Lower lobe of right lung (tissue), 2 donors: ENCODE results near the gene RC3H2. TPM values are rescaled to one million over a fixed set of nuclear protein-coding genes. Genes with fewer than 3 reads are reported as not detected.
"Not testable (repeated sequence)": the region's sequence is repeated elsewhere in the genome, so short reads cannot be mapped to it uniquely, and the experiment has no call there.

Experiments used
- ATAC-seq, 2 donors: fragments of 200-7000 bp; cut with Tn5 transposase; one replicate each; pipeline ENCODE4 v1.9.1; 2020 to 2022; ENCODE audit warnings: mild to moderate bottlenecking in 2 of 2, moderate library complexity in 2 of 2
- DNase-seq: peaks from one replicate; pipeline ENCODE4 v3.0.0-alpha.2; 2020
- H3K27ac ChIP-seq: fragments of 200-600 bp; one replicate; pipeline ENCODE4 v1.8.0; 2022
- H3K27me3 ChIP-seq: fragments of 200-600 bp; one replicate; pipeline ENCODE4 v1.8.0; 2022; ENCODE audit warnings: low read depth
- H3K36me3 ChIP-seq: fragments of 200-600 bp; one replicate; pipeline ENCODE4 v1.8.0; 2022; ENCODE audit warnings: mild to moderate bottlenecking
- H3K4me1 ChIP-seq: fragments of 200-600 bp; one replicate; pipeline ENCODE4 v1.8.0; 2022
- H3K4me3 ChIP-seq: fragments of 200-600 bp; one replicate; pipeline ENCODE4 v1.8.0; 2022; ENCODE audit warnings: mild to moderate bottlenecking
- H3K9me3 ChIP-seq: fragments of 200-600 bp; one replicate; pipeline ENCODE4 v1.8.0; 2022
- intact Hi-C: fragments of 100-400 bp; cut with DNase I; formaldehyde crosslinking; loops from one replicate; pipeline ENCODE4 v1.11.0; 2022
- total RNA-seq: library from RNA; stranded (reverse); fragmentation: NEBNext Ultra II Directional; extraction: Animal tissue kit (Norgen Biotek cat#: 25700); gene quantifications from one replicate; pipeline ENCODE4 v1.2.1, GENCODE V29; 2021
- TF ChIP-seq, protein P1 (sequence below): fragments of 200-600 bp; IDR thresholded peaks from one replicate; pipeline ENCODE4 v1.8.0; 2022; ENCODE audit warnings: antibody characterized with exemption, mild to moderate bottlenecking
- donor health status: DM: no; HTN: yes; CAD: no; lungs with severe emphysema.

RC3H2 gene
- total RNA-seq, 1 donor from 2014 or later = 44.2 TPM

DNA sequence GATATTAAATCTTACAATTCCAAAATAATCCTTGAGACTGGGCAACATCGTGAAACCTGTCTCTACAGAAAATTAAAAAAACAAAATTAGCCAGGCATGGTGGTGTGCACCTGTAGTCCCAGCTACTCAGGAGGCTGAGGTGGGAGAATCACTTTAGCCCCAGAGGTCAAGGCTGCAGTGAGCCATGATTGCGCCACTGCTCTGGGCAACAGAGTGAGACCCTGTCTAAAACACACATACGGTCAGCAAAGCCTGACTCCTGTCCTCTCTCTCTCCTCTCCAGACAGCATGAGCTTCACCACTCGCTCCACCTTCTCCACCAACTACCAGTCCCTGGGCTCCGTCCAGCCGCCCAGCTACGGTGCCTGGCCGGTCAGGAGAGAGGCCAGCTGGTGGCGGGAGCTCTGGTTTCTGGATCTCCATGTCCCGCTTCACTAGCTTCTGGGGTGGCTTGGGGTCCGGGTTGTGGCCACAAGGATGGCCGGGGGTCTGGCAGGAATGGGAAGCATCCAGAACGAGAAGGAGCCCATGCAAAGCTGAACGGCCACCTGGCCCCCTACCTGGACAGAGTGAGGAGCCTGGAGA lies 67.8 kb downstream of the RC3H2 start:
- Histone ChIP-seq H3K4me1 (peaks cover 7% of the 10 kb centered on the region), H3K27me3 (no peaks in the 10 kb centered on the region), H3K36me3 (no peaks in the 10 kb centered on the region), H3K27ac (no peak overlapping the region), H3K9me3 (no peaks in the 10 kb centered on the region), H3K4me3 (no peak overlapping the region)
- intact Hi-C loops = no loop called here
- ATAC-seq = no peak
- TF ChIP-seq, protein P1, sequence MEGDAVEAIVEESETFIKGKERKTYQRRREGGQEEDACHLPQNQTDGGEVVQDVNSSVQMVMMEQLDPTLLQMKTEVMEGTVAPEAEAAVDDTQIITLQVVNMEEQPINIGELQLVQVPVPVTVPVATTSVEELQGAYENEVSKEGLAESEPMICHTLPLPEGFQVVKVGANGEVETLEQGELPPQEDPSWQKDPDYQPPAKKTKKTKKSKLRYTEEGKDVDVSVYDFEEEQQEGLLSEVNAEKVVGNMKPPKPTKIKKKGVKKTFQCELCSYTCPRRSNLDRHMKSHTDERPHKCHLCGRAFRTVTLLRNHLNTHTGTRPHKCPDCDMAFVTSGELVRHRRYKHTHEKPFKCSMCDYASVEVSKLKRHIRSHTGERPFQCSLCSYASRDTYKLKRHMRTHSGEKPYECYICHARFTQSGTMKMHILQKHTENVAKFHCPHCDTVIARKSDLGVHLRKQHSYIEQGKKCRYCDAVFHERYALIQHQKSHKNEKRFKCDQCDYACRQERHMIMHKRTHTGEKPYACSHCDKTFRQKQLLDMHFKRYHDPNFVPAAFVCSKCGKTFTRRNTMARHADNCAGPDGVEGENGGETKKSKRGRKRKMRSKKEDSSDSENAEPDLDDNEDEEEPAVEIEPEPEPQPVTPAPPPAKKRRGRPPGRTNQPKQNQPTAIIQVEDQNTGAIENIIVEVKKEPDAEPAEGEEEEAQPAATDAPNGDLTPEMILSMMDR = no peak
- DNase-seq = no peak

DNA sequence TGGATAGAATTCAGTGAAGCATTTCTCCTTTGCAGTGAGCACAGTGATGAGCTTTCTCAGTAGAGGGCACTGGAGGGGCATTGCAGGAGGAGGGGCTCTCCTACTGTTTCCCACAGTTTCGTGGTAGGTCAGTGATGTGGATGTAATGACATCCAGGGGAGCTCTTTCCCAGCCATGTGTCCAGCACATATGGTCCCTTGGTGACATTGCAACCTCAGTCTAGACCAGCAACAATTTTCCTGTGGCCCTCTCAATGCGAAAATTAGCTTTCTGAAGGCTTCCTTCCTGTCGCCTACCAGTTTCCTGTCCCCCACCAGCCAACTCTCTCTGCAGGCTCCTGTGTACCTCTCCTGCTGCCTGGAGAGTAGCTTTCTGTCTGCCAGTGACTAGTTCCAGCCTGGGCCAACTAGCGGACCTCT lies 69.8 kb downstream of the RC3H2 start:
- intact Hi-C loops = no loop called here

DNA sequence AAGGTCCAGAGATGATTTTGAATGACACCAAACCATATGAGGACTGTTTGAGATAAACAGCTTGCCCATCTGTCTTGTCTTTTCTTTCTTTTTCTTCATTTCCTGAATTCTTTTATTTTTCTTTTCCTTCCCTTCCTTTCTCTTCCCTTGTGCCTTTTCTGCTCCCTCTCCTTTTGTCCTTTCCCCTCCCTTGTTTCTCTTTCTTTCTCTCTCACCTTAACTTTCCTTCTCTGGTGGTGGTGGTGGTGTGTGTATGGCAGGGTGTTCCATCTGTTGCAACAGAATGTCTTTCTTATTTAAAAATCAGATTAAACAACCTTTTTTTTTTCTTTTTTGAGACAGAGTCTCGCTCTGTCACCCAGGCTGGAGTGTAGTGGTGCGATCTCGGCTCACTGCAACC lies 73.0 kb downstream of the RC3H2 start:
- Histone ChIP-seq H3K27me3 (no peaks in the 10 kb centered on the region), H3K36me3 (no peaks in the 10 kb centered on the region), H3K9me3 (no peaks in the 10 kb centered on the region), H3K27ac (no peak overlapping the region), H3K4me3 (no peak overlapping the region), H3K4me1 (peaks cover 12% of the 10 kb centered on the region)
- ATAC-seq = no peak
- TF ChIP-seq, protein P1 = no peak
- no peak for DNase-seq
- intact Hi-C loops = no loop called here

More for the DNA sequence above, 69.8 kb downstream of the RC3H2 start:
- Histone ChIP-seq H3K27ac (no peak overlapping the region), H3K36me3 (no peaks in the 10 kb centered on the region), H3K9me3 (no peaks in the 10 kb centered on the region), H3K27me3 (no peaks in the 10 kb centered on the region), H3K4me1 (peaks cover 7% of the 10 kb centered on the region), H3K4me3 (no peak overlapping the region)
- ATAC-seq (peak in 1 of 2 donors; percentile 34), DNase-seq (no peak)
- TF ChIP-seq, protein P1 = no peak

DNA sequence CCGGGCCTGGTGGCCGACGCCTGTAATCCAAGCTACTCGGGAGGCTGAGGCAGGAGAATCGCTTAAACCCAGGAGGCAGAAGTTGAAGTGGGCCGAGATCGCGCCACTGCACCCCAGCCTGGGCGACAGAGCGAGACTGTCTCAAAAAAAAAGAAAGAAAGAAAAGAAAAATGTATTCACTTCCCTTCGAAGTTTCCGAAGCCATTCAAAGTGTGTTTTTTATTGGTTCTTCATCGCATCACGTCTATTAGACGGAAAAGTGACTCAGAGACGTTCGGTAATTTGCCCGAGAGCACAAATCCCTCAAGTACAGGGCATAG lies 76.2 kb downstream of the RC3H2 start:
- Histone ChIP-seq H3K36me3 (peaks cover 27% of the 10 kb centered on the region), H3K4me3 (peak overlapping the region; percentile 98), H3K27ac (peak overlapping the region; percentile 98), H3K4me1 (peaks cover 34% of the 10 kb centered on the region)
- H3K27me3 ChIP-seq, DNase-seq, H3K9me3 ChIP-seq, ATAC-seq, intact Hi-C loops: not testable (repeated sequence)

DNA sequence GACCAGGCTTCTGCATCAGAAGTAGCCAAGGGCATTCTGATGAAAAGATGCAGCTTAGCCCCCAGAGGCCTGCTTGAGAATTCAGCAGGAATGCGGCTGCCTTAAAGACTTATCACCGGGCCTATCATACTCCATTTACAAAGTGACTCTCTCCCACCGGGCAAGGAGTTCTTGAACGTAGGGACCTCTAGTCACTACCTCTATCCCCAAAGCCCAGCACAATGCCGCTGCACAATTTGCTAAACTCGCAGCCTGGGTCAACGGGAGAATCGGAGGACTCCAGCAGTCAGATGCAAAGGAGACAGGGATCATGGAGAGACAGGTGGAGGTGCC lies 77.4 kb downstream of the RC3H2 start:
- no peak for DNase-seq
- peak overlapping the region; percentile 98 for H3K4me3 ChIP-seq
- H3K4me1 ChIP-seq = peaks cover 34% of the 10 kb centered on the region
- H3K27me3 ChIP-seq = no peaks in the 10 kb centered on the region
- peak; percentile 24 to 29 for ATAC-seq
- peak overlapping the region; percentile 98 for H3K27ac ChIP-seq
- intact Hi-C loops = no loop called here
- peaks cover 39% of the 10 kb centered on the region for H3K36me3 ChIP-seq
- TF ChIP-seq, protein P1 = no peak
- H3K9me3 ChIP-seq = no peaks in the 10 kb centered on the region

DNA sequence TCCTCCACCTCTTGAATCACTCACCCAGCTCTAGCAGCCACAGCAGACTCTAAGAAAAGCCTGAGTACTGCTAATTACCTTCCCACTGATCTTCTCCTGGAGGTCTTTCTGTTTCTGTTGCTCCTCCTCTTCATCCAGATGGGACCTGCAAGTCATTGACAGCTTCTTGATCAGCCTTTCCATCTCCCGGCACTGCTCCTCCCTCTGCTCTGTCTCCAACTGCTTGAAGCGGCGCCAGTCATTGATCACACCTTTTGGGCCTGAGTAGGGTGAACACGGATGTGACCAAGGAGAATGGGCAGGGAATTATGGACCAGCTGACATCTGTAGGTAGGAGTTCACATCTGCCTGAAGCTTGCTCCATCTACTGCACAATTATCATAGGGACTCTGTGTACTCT lies 82.2 kb downstream of the RC3H2 start:
- Histone ChIP-seq H3K27me3 (no peaks in the 10 kb centered on the region), H3K4me1 (peaks cover 79% of the 10 kb centered on the region), H3K36me3 (peaks cover 77% of the 10 kb centered on the region), H3K9me3 (no peaks in the 10 kb centered on the region), H3K4me3 (no peak overlapping the region), H3K27ac (peak overlapping the region; percentile 58)
- intact Hi-C loops = no loop called here
- DNase-seq = no peak
- ATAC-seq = no peak
- TF ChIP-seq, protein P1 = no peak
